ENCODE results near the gene ADCY9. TPM values are rescaled to one million over a fixed set of nuclear protein-coding genes. Genes with fewer than 3 reads are reported as not detected.

ADCY9 gene
- total and polyA plus RNA-seq, 7 donors = 1.8 to 28.0 (median 12.5) TPM

- TF ChIP-seq POLR2AphosphoS5 (IDR thresholded peaks at IDR 0.05) = no peak
- no peak for TF ChIP-seq POLR2A (IDR thresholded peaks at IDR 0.05)
- no peak for TF ChIP-seq CTCF (IDR thresholded peaks at IDR 0.05)
- Histone ChIP-seq H3K4me3 (peak overlapping the region in 1 of 4 donors; percentile 31), H3K36me3 (no peaks in the 10 kb centered on the region), H3K9me3 (no peaks in the 10 kb centered on the region), H3K4me1 (peaks cover 0 to 25% (median 17%) of the 10 kb centered on the region in 4 donors), H3K27ac (peak overlapping the region in 2 of 4 donors; percentile 67 to 68), H3K27me3 (no peaks in the 10 kb centered on the region)
- intact Hi-C loops (cut with DNase I) = loop anchor here (5.0 kb wide), 1 partner anchor 107 kb away; no protein-coding TSS in a partner anchor
- WGBS, 2 donors = 89 to 91% methylated on average over 9 of the region's 9 CpGs
- DNase-seq = no peak
Measured at GRCh38 chr16:4005281-4005680, 111.0 kb downstream of the ADCY9 start.

- DNase-seq = no peak
- intact Hi-C loops (cut with DNase I) = no loop called here
- 81 to 86% methylated on average over 7 of the region's 7 CpGs for WGBS, 2 donors
- TF ChIP-seq POLR2A (IDR thresholded peaks at IDR 0.05) (no peak), CTCF (IDR thresholded peaks at IDR 0.05) (no peak), EP300 (IDR thresholded peaks at IDR 0.05) (no peak), POLR2AphosphoS5 (IDR thresholded peaks at IDR 0.05) (no peak)
- Histone ChIP-seq H3K27ac (no peak overlapping the region), H3K27me3 (no peaks in the 10 kb centered on the region), H3K36me3 (no peaks in the 10 kb centered on the region), H3K4me1 (peaks cover 0 to 30% (median 21%) of the 10 kb centered on the region in 4 donors), H3K9me3 (no peaks in the 10 kb centered on the region), H3K4me3 (no peak overlapping the region)
Measured at GRCh38 chr16:4004206-4004605, 112.0 kb downstream of the ADCY9 start.

GRCh38 chr16:4003576-4003975 lies 112.7 kb downstream of the ADCY9 start:
- no peaks in the 10 kb centered on the region for H3K36me3 ChIP-seq
- TF ChIP-seq POLR2A (IDR thresholded peaks at IDR 0.05) = no peak
- TF ChIP-seq CTCF (IDR thresholded peaks at IDR 0.05) = no peak
- TF ChIP-seq EP300 (IDR thresholded peaks at IDR 0.05) = no peak
- no peak for TF ChIP-seq POLR2AphosphoS5 (IDR thresholded peaks at IDR 0.05)
- intact Hi-C loops (cut with DNase I) = no loop called here
- DNase-seq = no peak
- H3K27ac ChIP-seq = no peak overlapping the region
- peaks cover 0 to 33% (median 22%) of the 10 kb centered on the region in 4 donors for H3K4me1 ChIP-seq
- WGBS, 2 donors = 95 to 96% methylated on average over 11 of the region's 11 CpGs
- no peak overlapping the region for H3K4me3 ChIP-seq
- no peaks in the 10 kb centered on the region for H3K9me3 ChIP-seq
- no peaks in the 10 kb centered on the region for H3K27me3 ChIP-seq

GRCh38 chr16:4003166-4003565 lies 113.1 kb downstream of the ADCY9 start:
- intact Hi-C loops (cut with DNase I) = no loop called here
- H3K27ac ChIP-seq = no peak overlapping the region
- no peaks in the 10 kb centered on the region for H3K36me3 ChIP-seq
- no peak for TF ChIP-seq POLR2AphosphoS5 (IDR thresholded peaks at IDR 0.05)
- no peak for TF ChIP-seq POLR2A (IDR thresholded peaks at IDR 0.05)
- no peak for TF ChIP-seq CTCF (IDR thresholded peaks at IDR 0.05)
- H3K9me3 ChIP-seq = no peaks in the 10 kb centered on the region
- peaks cover 0 to 33% (median 22%) of the 10 kb centered on the region in 4 donors for H3K4me1 ChIP-seq
- no peak for DNase-seq
- no peaks in the 10 kb centered on the region for H3K27me3 ChIP-seq
- WGBS, 2 donors = 91 to 96% methylated on average over 19 of the region's 19 CpGs
- H3K4me3 ChIP-seq = no peak overlapping the region

- DNase-seq = no peak
- intact Hi-C loops (cut with DNase I) = no loop called here
- H3K27ac ChIP-seq = no peak overlapping the region
- H3K4me3 ChIP-seq = no peak overlapping the region
- no peaks in the 10 kb centered on the region for H3K36me3 ChIP-seq
- H3K4me1 ChIP-seq = peaks cover 0 to 32% (median 21%) of the 10 kb centered on the region in 4 donors
- no peaks in the 10 kb centered on the region for H3K27me3 ChIP-seq
- WGBS, 2 donors = 70 to 91% methylated on average over 2 of the region's 2 CpGs
- no peaks in the 10 kb centered on the region for H3K9me3 ChIP-seq
- no peak for TF ChIP-seq CTCF (IDR thresholded peaks at IDR 0.05)
- no peak for TF ChIP-seq POLR2AphosphoS5 (IDR thresholded peaks at IDR 0.05)
- TF ChIP-seq POLR2A (IDR thresholded peaks at IDR 0.05) = no peak
- TF ChIP-seq EP300 (IDR thresholded peaks at IDR 0.05) = no peak
Measured at GRCh38 chr16:4002121-4002520, 114.1 kb downstream of the ADCY9 start.
